Upper lobe of left lung (tissue), 6 donors: ENCODE results near the gene CEACAM18. TPM values are rescaled to one million over a fixed set of nuclear protein-coding genes. Genes with fewer than 3 reads are reported as not detected.

Experiments
- ATAC-seq, 2 donors: fragments of 200-7000 bp; cut with Tn5 transposase; one replicate each; pipeline ENCODE4 v1.9.1; 2022; ENCODE audit warnings: mild to moderate bottlenecking in 2 of 2, moderate library complexity in 2 of 2; ENCODE audit not compliant: low FRiP score in 2 of 2
- DNase-seq, 2 donors: peaks; one replicate each; pipeline ENCODE4 v3.0.0-alpha.2; 2019 to 2020
- H3K27ac ChIP-seq, 4 donors: fragments of 200-600 bp; sonication (generic); one replicate each; pipeline ENCODE4 v1.5.1; 2016 to 2019
- H3K27me3 ChIP-seq, 4 donors: fragments of 200-600 bp; sonication (generic); one replicate each; pipeline ENCODE4 v1.5.1; 2017 to 2019
- H3K36me3 ChIP-seq, 4 donors: fragments of 200-600 bp; sonication (generic); one replicate each; pipeline ENCODE4 v1.5.1; 2016 to 2019
- H3K4me1 ChIP-seq, 4 donors: fragments of 200-600 bp; sonication (generic); one replicate each; pipeline ENCODE4 v1.5.1; 2018 to 2019
- H3K4me3 ChIP-seq, 4 donors: fragments of 200-600 bp; sonication (generic); one replicate each; pipeline ENCODE4 v1.5.1; 2017 to 2019; ENCODE audit warnings: mild to moderate bottlenecking in 2 of 4, moderate library complexity in 1 of 4
- H3K9me3 ChIP-seq, 4 donors: fragments of 200-600 bp; sonication (generic); one replicate each; pipeline ENCODE4 v1.5.1; 2018 to 2019
- EP300 ChIP-seq, 4 donors: sonication (generic); formaldehyde crosslinking; IDR thresholded peaks; one replicate each; pipeline ENCODE4 v1.5.1; 2017; ENCODE audit warnings: antibody characterized with exemption in 4 of 4, control low read depth in 2 of 4
- POLR2A ChIP-seq, 4 donors: fragments of 450-650 bp; IDR thresholded peaks; one replicate each; pipeline ENCODE4 v1.5.1; 2016 to 2017; ENCODE audit warnings: antibody characterized with exemption in 4 of 4, mild to moderate bottlenecking in 2 of 4
- POLR2AphosphoS5 ChIP-seq, 2 donors: sonication (generic); formaldehyde crosslinking; IDR thresholded peaks; one replicate each; pipeline ENCODE4 v1.5.1; 2017; ENCODE audit warnings: antibody characterized with exemption in 2 of 2
- WGBS, 2 donors: methylation state at CpG; one replicate each; pipeline ENCODE4 v1.1.5; 2017 to 2018; 5-methylcytosine and 5-hydroxymethylcytosine counted together
- total RNA-seq, 6 donors: library from RNA; depleted of rRNA in 4 of 6; stranded (reverse); fragments of >200 nt in 4 of 6; gene quantifications; one replicate each; pipeline versions ENCODE4 v1.1.0 to v1.2.1, GENCODE V29; 2016 to 2021
- TF ChIP-seq, protein P1 (sequence below), 6 experiments: fragments of 450-650 bp in 4 of 6; fragments of 200-600 bp in 2 of 6; sonication (generic) in 2 of 6; IDR thresholded peaks; one replicate each; pipeline ENCODE4 v1.5.1; 2016 to 2019; ENCODE audit warnings: antibody characterized with exemption in 6 of 6
- donor health status: DM: no; HTN: no; CAD: no; lungs with moderate emphysema.
- donor health status: DM: no; HTN: yes; CAD: no; lungs with severe emphysema.

CEACAM18 gene
- total RNA-seq, 6 donors from 2014 or later, result not detected

- Histone ChIP-seq H3K9me3 (no peaks in the 10 kb centered on the region), H3K27ac (peak within 1 kb of the TSS in 1 of 4 donors; percentile 54), H3K4me1 (peaks cover 0 to 3% (median 0%) of the 10 kb centered on the region in 4 donors), H3K27me3 (no peaks in the 10 kb centered on the region), H3K36me3 (no peaks in the 10 kb centered on the region), H3K4me3 (no peak within 1 kb of the TSS)
- DNase-seq (peak in 1 of 2 donors; percentile 74), ATAC-seq (peak; percentile 56 to 69)
- TF ChIP-seq EP300 (IDR thresholded peaks at IDR 0.05), result no peak
- TF ChIP-seq POLR2A (IDR thresholded peaks at IDR 0.05), result peak in 1 of 4 donors; percentile 31
- 52 to 53% methylated on average over 7 to 12 of the region's 12 CpGs for WGBS, 2 donors
Measured at GRCh38 chr19:51501594-51502263, 23.4 kb downstream of the CEACAM18 start, which contains the start of gene SIGLEC12. Gene SIGLEC12 (minus strand): TSS chr19:51501800. CDS start chr19:51501733, 67 bp downstream.

- Histone ChIP-seq H3K9me3 (no peaks in the 10 kb centered on the region), H3K4me3 (no peak overlapping the region), H3K36me3 (no peaks in the 10 kb centered on the region), H3K4me1 (peaks cover 0 to 3% (median 0%) of the 10 kb centered on the region in 4 donors), H3K27ac (no peak overlapping the region), H3K27me3 (no peaks in the 10 kb centered on the region)
- WGBS, 2 donors, result 52 to 75% methylated on average over 5 of the region's 5 CpGs
- ATAC-seq (no peak), DNase-seq (no peak)
- TF ChIP-seq, protein P1, sequence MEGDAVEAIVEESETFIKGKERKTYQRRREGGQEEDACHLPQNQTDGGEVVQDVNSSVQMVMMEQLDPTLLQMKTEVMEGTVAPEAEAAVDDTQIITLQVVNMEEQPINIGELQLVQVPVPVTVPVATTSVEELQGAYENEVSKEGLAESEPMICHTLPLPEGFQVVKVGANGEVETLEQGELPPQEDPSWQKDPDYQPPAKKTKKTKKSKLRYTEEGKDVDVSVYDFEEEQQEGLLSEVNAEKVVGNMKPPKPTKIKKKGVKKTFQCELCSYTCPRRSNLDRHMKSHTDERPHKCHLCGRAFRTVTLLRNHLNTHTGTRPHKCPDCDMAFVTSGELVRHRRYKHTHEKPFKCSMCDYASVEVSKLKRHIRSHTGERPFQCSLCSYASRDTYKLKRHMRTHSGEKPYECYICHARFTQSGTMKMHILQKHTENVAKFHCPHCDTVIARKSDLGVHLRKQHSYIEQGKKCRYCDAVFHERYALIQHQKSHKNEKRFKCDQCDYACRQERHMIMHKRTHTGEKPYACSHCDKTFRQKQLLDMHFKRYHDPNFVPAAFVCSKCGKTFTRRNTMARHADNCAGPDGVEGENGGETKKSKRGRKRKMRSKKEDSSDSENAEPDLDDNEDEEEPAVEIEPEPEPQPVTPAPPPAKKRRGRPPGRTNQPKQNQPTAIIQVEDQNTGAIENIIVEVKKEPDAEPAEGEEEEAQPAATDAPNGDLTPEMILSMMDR (IDR thresholded peaks at IDR 0.05), result no peak
- TF ChIP-seq EP300 (IDR thresholded peaks at IDR 0.05) (no peak), POLR2A (IDR thresholded peaks at IDR 0.05) (no peak), POLR2AphosphoS5 (IDR thresholded peaks at IDR 0.05) (no peak)
Measured at GRCh38 chr19:51503286-51503817, 25.0 kb downstream of the CEACAM18 start.

DNA sequence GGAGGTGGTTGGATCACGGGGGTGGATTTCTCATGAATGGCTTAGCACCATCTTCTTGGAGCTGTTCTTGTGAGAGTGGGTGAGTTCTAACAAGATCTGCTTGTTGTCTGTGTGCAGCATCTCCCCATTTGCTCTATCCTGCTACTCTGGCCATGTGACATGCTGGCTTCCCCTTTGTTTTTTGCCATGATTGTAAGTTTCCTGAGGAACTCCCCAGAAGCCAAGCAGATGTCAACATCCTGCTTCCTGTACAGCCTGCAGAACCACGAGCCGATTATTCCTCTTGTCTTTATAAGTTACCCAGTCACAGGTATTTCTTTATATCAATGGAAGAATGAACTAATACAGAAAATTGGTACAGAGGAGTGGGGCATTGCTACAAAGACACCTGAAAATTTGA, 25.6 kb downstream of the CEACAM18 start:
- H3K9me3 ChIP-seq, result no peaks in the 10 kb centered on the region
- ATAC-seq, result no peak
- H3K4me1 ChIP-seq, result peaks cover 0 to 3% (median 0%) of the 10 kb centered on the region in 4 donors
- no peak overlapping the region for H3K4me3 ChIP-seq
- no peak overlapping the region for H3K27ac ChIP-seq
- H3K27me3 ChIP-seq, result no peaks in the 10 kb centered on the region
- 41 to 53% methylated on average over 3 of the region's 3 CpGs for WGBS, 2 donors
- no peaks in the 10 kb centered on the region for H3K36me3 ChIP-seq
- TF ChIP-seq EP300 (IDR thresholded peaks at IDR 0.05), result no peak
- TF ChIP-seq POLR2A (IDR thresholded peaks at IDR 0.05), result no peak
- TF ChIP-seq, protein P1 (IDR thresholded peaks at IDR 0.05), result no peak
- TF ChIP-seq POLR2AphosphoS5 (IDR thresholded peaks at IDR 0.05), result no peak
- DNase-seq, result no peak

- Histone ChIP-seq H3K27me3 (no peaks in the 10 kb centered on the region), H3K4me3 (no peak overlapping the region), H3K4me1 (peaks cover 0 to 3% (median 0%) of the 10 kb centered on the region in 4 donors), H3K27ac (no peak overlapping the region), H3K36me3 (no peaks in the 10 kb centered on the region), H3K9me3 (no peaks in the 10 kb centered on the region)
- DNase-seq (no peak), ATAC-seq (no peak)
- TF ChIP-seq EP300 (IDR thresholded peaks at IDR 0.05) (no peak), POLR2A (IDR thresholded peaks at IDR 0.05) (no peak), POLR2AphosphoS5 (IDR thresholded peaks at IDR 0.05) (no peak)
- TF ChIP-seq, protein P1 (IDR thresholded peaks at IDR 0.05), result no peak
- WGBS, 2 donors, result 43 to 44% methylated on average over 3 of the region's 3 CpGs
Measured at GRCh38 chr19:51505904-51506303, 27.6 kb downstream of the CEACAM18 start.

GRCh38 chr19:51507192-51507591, 28.9 kb downstream of the CEACAM18 start:
- Histone ChIP-seq H3K4me1 (peaks cover 0 to 3% (median 0%) of the 10 kb centered on the region in 4 donors), H3K36me3 (no peaks in the 10 kb centered on the region), H3K27ac (peak overlapping the region in 1 of 4 donors; percentile 9), H3K27me3 (no peaks in the 10 kb centered on the region), H3K4me3 (no peak overlapping the region), H3K9me3 (no peaks in the 10 kb centered on the region)
- TF ChIP-seq EP300 (IDR thresholded peaks at IDR 0.05), result no peak
- no peak for TF ChIP-seq POLR2AphosphoS5 (IDR thresholded peaks at IDR 0.05)
- TF ChIP-seq, protein P1 (IDR thresholded peaks at IDR 0.05), result no peak
- no peak for TF ChIP-seq POLR2A (IDR thresholded peaks at IDR 0.05)
- ATAC-seq (peak in 1 of 2 donors; percentile 28), DNase-seq (no peak)
- WGBS, 2 donors, result 52 to 53% methylated on average over 3 of the region's 3 CpGs
